HFFc6 (cell line): ENCODE data around the gene PRDM1. TPM values are rescaled to one million over a fixed set of nuclear protein-coding genes. Genes with fewer than 3 reads are reported as not detected.

Experiments
- DNase-seq: peaks from one replicate; pipeline ENCODE4 v3.0.0-alpha.2; 2018
- H3K27ac Mint-ChIP-seq: 2 replicates; pipeline ENCODE4 v1.8.0; 2020; ENCODE audit warnings: mild to moderate bottlenecking, mixed read lengths
- H3K27me3 Mint-ChIP-seq: 2 replicates; pipeline ENCODE4 v1.8.0; 2021; ENCODE audit warnings: mild to moderate bottlenecking, moderate library complexity, mixed read lengths; ENCODE audit not compliant: insufficient read depth
- H3K36me3 Mint-ChIP-seq: 2 replicates; pipeline ENCODE4 v1.8.0; 2021; ENCODE audit warnings: low read depth, mixed read lengths
- H3K4me1 Mint-ChIP-seq: 2 replicates; pipeline ENCODE4 v1.8.0; 2020; ENCODE audit warnings: low read depth, mixed read lengths
- H3K4me3 Mint-ChIP-seq: 2 replicates; pipeline ENCODE4 v1.8.0; 2020; ENCODE audit warnings: mild to moderate bottlenecking, moderate library complexity, mixed read lengths
- H3K9me3 Mint-ChIP-seq: 2 replicates; pipeline ENCODE4 v1.8.0; 2020; ENCODE audit warnings: mild to moderate bottlenecking, mixed read lengths
- CTCF ChIP-seq: fragments of 200-600 bp; sonication (generic); IDR thresholded peaks from 2 replicates; pipeline ENCODE4 v1.5.0; 2021; ENCODE audit warnings: antibody characterized with exemption, mild to moderate bottlenecking
- total RNA-seq, 6 experiments: library from RNA; stranded (reverse); fragmentation: NEBNext Ultra II Directional; extraction: Animal tissue kit (Norgen Biotek cat#: 25700); gene quantifications; 2 replicates in 1 of 6; 3 replicates in 5 of 6; pipeline ENCODE4 v1.2.3, GENCODE V29; 2021

The PRDM1 gene
- total RNA-seq, 6 experiments from 2014 or later = 8.4 to 12.3 (median 10.3) TPM

GRCh38 chr6:106141441-106142237 is 55.5 kb downstream of the PRDM1 start:
- Mint-ChIP-seq H3K9me3 (no peaks in the 10 kb centered on the region), H3K4me3 (no peak overlapping the region), H3K36me3 (no peaks in the 10 kb centered on the region), H3K27ac (no peak overlapping the region), H3K27me3 (peaks cover 4% of the 10 kb centered on the region; the same call in 1 of the 2 replicates), H3K4me1 (peaks cover 26% of the 10 kb centered on the region)
- no peak for DNase-seq
- no peak for TF ChIP-seq CTCF

GRCh38 chr6:106142876-106143431 is 56.8 kb downstream of the PRDM1 start:
- no peaks in the 10 kb centered on the region for H3K9me3 Mint-ChIP-seq
- peaks cover 39% of the 10 kb centered on the region for H3K4me1 Mint-ChIP-seq
- no peak overlapping the region for H3K27ac Mint-ChIP-seq
- peaks cover 4% of the 10 kb centered on the region; the same call in 1 of the 2 replicates for H3K27me3 Mint-ChIP-seq
- TF ChIP-seq CTCF = no peak
- no peak for DNase-seq
- H3K36me3 Mint-ChIP-seq = no peaks in the 10 kb centered on the region
- H3K4me3 Mint-ChIP-seq = no peak overlapping the region

GRCh38 chr6:106143665-106144064 is 57.5 kb downstream of the PRDM1 start:
- no peak for TF ChIP-seq CTCF
- DNase-seq = no peak
- Mint-ChIP-seq H3K9me3 (no peaks in the 10 kb centered on the region), H3K4me1 (peaks cover 44% of the 10 kb centered on the region), H3K27ac (no peak overlapping the region), H3K27me3 (peaks cover 4% of the 10 kb centered on the region; the same call in 1 of the 2 replicates), H3K4me3 (no peak overlapping the region), H3K36me3 (no peaks in the 10 kb centered on the region)

- H3K9me3 Mint-ChIP-seq = no peaks in the 10 kb centered on the region
- H3K27ac Mint-ChIP-seq = no peak overlapping the region
- no peak overlapping the region for H3K4me3 Mint-ChIP-seq
- TF ChIP-seq CTCF = no peak
- H3K4me1 Mint-ChIP-seq = peaks cover 54% of the 10 kb centered on the region
- no peak for DNase-seq
- no peaks in the 10 kb centered on the region for H3K36me3 Mint-ChIP-seq
- peaks cover 7% of the 10 kb centered on the region; the same call in 1 of the 2 replicates for H3K27me3 Mint-ChIP-seq
These were observed 59.0 kb downstream of the PRDM1 start for GRCh38 chr6:106145144-106145543.

- Mint-ChIP-seq H3K4me3 (no peak overlapping the region), H3K9me3 (no peaks in the 10 kb centered on the region), H3K4me1 (peaks cover 54% of the 10 kb centered on the region), H3K27ac (no peak overlapping the region), H3K27me3 (peaks cover 7% of the 10 kb centered on the region; the same call in 1 of the 2 replicates), H3K36me3 (no peaks in the 10 kb centered on the region)
- no peak for TF ChIP-seq CTCF
- DNase-seq = no peak
These were observed 59.6 kb downstream of the PRDM1 start for GRCh38 chr6:106145741-106146227.
